ENCODE data around the gene MRGPRG. TPM values are rescaled to one million over a fixed set of nuclear protein-coding genes. Genes with fewer than 3 reads are reported as not detected.

The MRGPRG gene
- total RNA-seq, 1 experiment from 2014 or later, result not detected

DNA sequence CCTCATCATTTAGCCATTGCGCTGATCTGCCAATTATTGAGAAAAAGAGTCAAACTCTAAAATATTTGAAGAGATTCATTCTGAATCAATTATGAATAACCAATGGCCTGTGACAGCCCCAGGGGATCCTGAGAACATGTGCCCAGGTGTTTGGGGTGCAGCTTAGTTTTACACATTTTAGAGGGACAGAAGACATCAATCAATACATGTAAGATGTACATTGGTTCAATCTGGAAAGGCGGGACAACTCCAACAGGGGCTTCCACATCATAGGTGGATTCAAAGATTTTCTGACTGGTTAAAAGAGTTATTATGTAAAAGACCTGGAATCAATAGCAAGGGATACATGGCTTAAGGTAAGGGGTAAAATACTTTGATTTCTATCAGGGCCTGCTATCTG, 18.5 kb upstream of the MRGPRG start:
- peaks cover 6% of the 10 kb centered on the region for H3K36me3 Mint-ChIP-seq
- peaks cover 38% of the 10 kb centered on the region for H3K4me1 Mint-ChIP-seq
- ATAC-seq, result no peak
- peaks cover 11% of the 10 kb centered on the region for H3K27me3 Mint-ChIP-seq (ENCODE audit: low read depth)
- POLR2A ChIA-PET, result no interaction called here
- TF ChIP-seq HMGA2 (CRISPR knock-in tag; IDR thresholded peaks at IDR 0.05) (no peak), ATF6 (CRISPR knock-in tag; IDR thresholded peaks at IDR 0.05) (no peak), ESRRA (CRISPR knock-in tag; IDR thresholded peaks at IDR 0.05; ENCODE audit: borderline replicate concordance) (no peak), RORB (CRISPR knock-in tag; IDR thresholded peaks at IDR 0.05) (no peak), ATF1 (CRISPR knock-in tag; IDR thresholded peaks at IDR 0.05) (no peak), NFYB (CRISPR knock-in tag; conservative IDR thresholded peaks at IDR 0.05; ENCODE audit: low read depth) (no peak), NFE2L1 (CRISPR knock-in tag; IDR thresholded peaks at IDR 0.05) (no peak), TCF7 (CRISPR knock-in tag; IDR thresholded peaks at IDR 0.05; ENCODE audit: low read depth) (no peak), ZNF121 (CRISPR knock-in tag; IDR thresholded peaks at IDR 0.05) (no peak), OVOL2 (CRISPR knock-in tag; IDR thresholded peaks at IDR 0.05; ENCODE audit: borderline replicate concordance) (no peak), FOXJ3 (CRISPR knock-in tag; IDR thresholded peaks at IDR 0.05; ENCODE audit: borderline replicate concordance) (no peak), FOXP4 (CRISPR knock-in tag; IDR thresholded peaks at IDR 0.05) (no peak)
- TF ChIP-seq, protein P1, sequence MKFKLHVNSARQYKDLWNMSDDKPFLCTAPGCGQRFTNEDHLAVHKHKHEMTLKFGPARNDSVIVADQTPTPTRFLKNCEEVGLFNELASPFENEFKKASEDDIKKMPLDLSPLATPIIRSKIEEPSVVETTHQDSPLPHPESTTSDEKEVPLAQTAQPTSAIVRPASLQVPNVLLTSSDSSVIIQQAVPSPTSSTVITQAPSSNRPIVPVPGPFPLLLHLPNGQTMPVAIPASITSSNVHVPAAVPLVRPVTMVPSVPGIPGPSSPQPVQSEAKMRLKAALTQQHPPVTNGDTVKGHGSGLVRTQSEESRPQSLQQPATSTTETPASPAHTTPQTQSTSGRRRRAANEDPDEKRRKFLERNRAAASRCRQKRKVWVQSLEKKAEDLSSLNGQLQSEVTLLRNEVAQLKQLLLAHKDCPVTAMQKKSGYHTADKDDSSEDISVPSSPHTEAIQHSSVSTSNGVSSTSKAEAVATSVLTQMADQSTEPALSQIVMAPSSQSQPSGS (CRISPR knock-in tag; IDR thresholded peaks at IDR 0.05; ENCODE audit: borderline replicate concordance, low read depth), result no peak
- TF ChIP-seq, protein P2, sequence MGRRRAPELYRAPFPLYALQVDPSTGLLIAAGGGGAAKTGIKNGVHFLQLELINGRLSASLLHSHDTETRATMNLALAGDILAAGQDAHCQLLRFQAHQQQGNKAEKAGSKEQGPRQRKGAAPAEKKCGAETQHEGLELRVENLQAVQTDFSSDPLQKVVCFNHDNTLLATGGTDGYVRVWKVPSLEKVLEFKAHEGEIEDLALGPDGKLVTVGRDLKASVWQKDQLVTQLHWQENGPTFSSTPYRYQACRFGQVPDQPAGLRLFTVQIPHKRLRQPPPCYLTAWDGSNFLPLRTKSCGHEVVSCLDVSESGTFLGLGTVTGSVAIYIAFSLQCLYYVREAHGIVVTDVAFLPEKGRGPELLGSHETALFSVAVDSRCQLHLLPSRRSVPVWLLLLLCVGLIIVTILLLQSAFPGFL (CRISPR knock-in tag; IDR thresholded peaks at IDR 0.05; ENCODE audit: borderline replicate concordance), result no peak
- DNase-seq (ENCODE audit: low spot score), result no peak
- peaks cover 16% of the 10 kb centered on the region for H3K9me3 Mint-ChIP-seq
- CTCF ChIA-PET, result no interaction called here
- H3K27ac Mint-ChIP-seq, result no peak overlapping the region
- H3K4me3 Mint-ChIP-seq, result no peak overlapping the region

DNA sequence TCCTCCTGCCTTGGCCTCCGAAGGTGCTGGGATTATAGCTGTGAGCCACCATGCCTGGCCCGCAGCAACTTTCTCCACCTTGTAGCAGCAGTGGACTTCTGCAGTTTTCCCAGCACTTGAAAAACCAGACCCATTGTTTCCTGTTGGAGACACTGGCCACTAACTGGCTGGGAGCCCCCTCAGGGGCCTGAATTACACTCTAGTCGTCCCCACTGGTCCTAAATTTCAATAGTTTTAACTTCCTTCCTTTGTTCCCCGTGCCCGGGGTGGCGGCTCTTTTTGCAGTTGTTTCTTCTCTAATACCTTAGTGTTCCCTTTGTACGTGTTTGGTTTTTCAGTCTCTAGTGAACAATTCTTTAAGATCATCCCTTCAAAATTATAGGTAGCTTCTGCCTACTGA, 16.2 kb upstream of the MRGPRG start:
- ChIA-PET CTCF (interaction anchor here (1.4 kb wide), 1 partner anchor 11 kb away, joined by 3 read pairs; no protein-coding TSS in a partner anchor), POLR2A (no interaction called here)
- H3K36me3 Mint-ChIP-seq, result no peaks in the 10 kb centered on the region
- no peaks in the 10 kb centered on the region for H3K9me3 Mint-ChIP-seq
- no peak for DNase-seq (ENCODE audit: low spot score)
- ATAC-seq, result no peak
- H3K4me3 Mint-ChIP-seq, result no peak overlapping the region
- H3K27ac Mint-ChIP-seq, result no peak overlapping the region
- H3K27me3 Mint-ChIP-seq (ENCODE audit: low read depth), result peaks cover 11% of the 10 kb centered on the region
- H3K4me1 Mint-ChIP-seq, result peaks cover 20% of the 10 kb centered on the region
- no peak for TF ChIP-seq RELA (CRISPR knock-in tag; IDR thresholded peaks at IDR 0.05; ENCODE audit: borderline replicate concordance)
- TF ChIP-seq ZNF219 (CRISPR knock-in tag; IDR thresholded peaks at IDR 0.05; ENCODE audit: borderline replicate concordance), result no peak
- no peak for TF ChIP-seq ZNF416 (CRISPR knock-in tag; IDR thresholded peaks at IDR 0.05)
- no peak for TF ChIP-seq NFE2L1 (CRISPR knock-in tag; IDR thresholded peaks at IDR 0.05)
- TF ChIP-seq NR3C1 (CRISPR knock-in tag; conservative IDR thresholded peaks at IDR 0.05; ENCODE audit: low read depth), result no peak
- TF ChIP-seq, protein P3, sequence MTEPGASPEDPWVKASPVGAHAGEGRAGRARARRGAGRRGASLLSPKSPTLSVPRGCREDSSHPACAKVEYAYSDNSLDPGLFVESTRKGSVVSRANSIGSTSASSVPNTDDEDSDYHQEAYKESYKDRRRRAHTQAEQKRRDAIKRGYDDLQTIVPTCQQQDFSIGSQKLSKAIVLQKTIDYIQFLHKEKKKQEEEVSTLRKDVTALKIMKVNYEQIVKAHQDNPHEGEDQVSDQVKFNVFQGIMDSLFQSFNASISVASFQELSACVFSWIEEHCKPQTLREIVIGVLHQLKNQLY (CRISPR knock-in tag; IDR thresholded peaks at IDR 0.05), result no peak
- no peak for TF ChIP-seq SP1 (CRISPR knock-in tag; conservative IDR thresholded peaks at IDR 0.05)
- TF ChIP-seq GABPB1 (CRISPR knock-in tag; IDR thresholded peaks at IDR 0.05), result no peak
- no peak for TF ChIP-seq NFYB (CRISPR knock-in tag; conservative IDR thresholded peaks at IDR 0.05; ENCODE audit: low read depth)
- TF ChIP-seq NR2C2 (CRISPR knock-in tag; IDR thresholded peaks at IDR 0.05), result no peak
- no peak for TF ChIP-seq ATF6 (CRISPR knock-in tag; IDR thresholded peaks at IDR 0.05)
- TF ChIP-seq GTF2I (CRISPR knock-in tag; conservative IDR thresholded peaks at IDR 0.05), result no peak
- no peak for TF ChIP-seq ZNF512 (CRISPR knock-in tag; IDR thresholded peaks at IDR 0.05; ENCODE audit: borderline replicate concordance)
- no peak for TF ChIP-seq NFATC4 (CRISPR knock-in tag; IDR thresholded peaks at IDR 0.05)
- TF ChIP-seq ZNF317 (CRISPR knock-in tag; IDR thresholded peaks at IDR 0.05; ENCODE audit: borderline replicate concordance, low read depth), result no peak
- no peak for TF ChIP-seq ZNF121 (CRISPR knock-in tag; IDR thresholded peaks at IDR 0.05)
